HG03039 (cell line): ENCODE results near the gene ASXL3.

Source experiments
- ATAC-seq: cut with Tn5 transposase; IDR thresholded peaks from one replicate; pipeline ENCODE4 v1.9.1; 2021; ENCODE audit warnings: mild to moderate bottlenecking, moderate library complexity; ENCODE audit not compliant: unreplicated experiment

ASXL3 gene

DNA sequence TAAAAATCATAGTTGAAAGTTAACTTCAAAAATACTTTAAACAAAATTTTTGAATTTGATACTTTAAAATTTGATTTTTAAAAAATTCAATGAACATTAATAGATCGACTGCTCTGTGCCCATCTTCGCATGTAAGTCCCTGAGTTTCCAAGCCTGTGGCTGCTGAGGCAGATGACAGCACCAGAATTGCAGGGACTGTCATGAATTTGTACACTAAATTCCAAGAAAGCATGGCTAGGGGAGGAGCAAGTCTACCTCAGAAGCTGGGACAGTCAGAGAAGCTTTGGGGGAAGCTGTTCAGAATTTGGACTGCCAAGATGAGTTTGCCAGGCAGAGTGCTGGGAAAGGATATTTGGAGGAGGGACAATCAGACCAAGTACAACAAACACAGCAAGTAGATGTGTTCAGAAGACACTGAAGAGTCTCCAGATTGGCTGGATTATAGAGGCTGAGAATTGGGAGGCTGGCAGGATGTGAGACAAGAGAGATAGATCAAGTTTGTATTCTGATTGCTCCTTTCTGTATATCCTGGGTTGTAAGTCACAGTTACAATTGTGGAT, 79.0 kb downstream of the ASXL3 start:
- ATAC-seq, result no peak

GRCh38 chr18:33660696-33661310, 82.8 kb downstream of the ASXL3 start:
- no peak for ATAC-seq

- no peak for ATAC-seq
These were observed 86.3 kb downstream of the ASXL3 start for GRCh38 chr18:33664241-33664874.

GRCh38 chr18:33665187-33665586, 87.2 kb downstream of the ASXL3 start:
- ATAC-seq, result no peak

DNA sequence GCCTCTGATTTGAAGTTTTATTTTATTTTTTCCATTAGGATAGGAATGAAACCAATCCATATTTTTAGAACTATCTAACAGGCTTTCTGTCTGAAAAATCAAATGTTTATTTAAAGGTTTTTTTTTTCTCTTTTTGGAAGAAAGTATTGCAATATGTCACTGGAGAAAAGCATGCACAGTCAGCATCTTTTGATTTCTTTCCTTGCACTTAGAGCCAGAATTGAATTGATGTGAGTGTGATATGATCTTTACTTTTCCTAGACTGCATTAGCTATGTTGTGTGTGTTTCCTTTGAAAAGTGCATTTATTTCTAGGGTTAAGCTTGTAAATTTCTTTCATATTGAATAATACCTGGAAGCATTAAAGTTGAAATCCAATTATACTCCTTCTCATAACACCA, 87.6 kb downstream of the ASXL3 start:
- no peak for ATAC-seq

DNA sequence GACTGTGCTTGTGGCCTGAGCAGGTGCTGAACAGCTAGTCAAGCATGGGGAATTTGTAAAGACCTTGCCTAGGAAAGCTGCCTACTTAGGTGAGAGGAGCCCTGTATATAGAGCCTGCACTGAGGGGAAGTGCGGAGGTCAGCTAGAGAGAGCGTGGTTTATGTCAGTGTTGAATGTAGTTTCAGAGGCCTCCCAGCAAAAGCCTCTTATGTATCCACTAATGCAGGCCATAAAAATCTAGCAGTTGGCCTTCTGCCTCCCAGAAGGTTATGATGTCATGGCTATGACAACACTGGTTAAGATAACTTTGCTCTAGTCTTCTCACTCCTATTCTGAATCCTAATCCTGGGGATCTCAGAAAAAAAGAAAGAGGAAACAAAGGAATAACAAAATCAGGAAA, 88.9 kb downstream of the ASXL3 start:
- ATAC-seq, result no peak

DNA sequence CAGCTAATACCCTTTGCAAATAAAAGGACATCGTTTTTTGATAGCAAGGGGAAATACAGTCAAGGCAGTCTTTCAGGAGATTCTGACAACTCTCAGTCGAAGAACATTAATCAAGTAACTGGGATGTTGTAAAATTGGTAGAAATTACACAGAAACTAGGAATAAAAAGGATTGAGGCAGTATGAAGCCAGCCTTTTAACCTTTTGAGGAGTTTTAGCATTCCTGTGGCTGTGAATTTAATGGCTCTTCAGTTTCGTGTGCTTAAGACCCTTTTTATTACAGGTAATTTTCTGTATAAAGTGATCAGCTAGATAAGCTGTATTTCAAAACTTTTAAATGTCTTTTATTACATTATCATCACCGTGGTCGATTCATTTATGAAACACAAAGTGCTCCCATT, 91.6 kb downstream of the ASXL3 start:
- ATAC-seq, result no peak

- no peak for ATAC-seq
These were observed 92.0 kb downstream of the ASXL3 start for GRCh38 chr18:33670029-33670428.

DNA sequence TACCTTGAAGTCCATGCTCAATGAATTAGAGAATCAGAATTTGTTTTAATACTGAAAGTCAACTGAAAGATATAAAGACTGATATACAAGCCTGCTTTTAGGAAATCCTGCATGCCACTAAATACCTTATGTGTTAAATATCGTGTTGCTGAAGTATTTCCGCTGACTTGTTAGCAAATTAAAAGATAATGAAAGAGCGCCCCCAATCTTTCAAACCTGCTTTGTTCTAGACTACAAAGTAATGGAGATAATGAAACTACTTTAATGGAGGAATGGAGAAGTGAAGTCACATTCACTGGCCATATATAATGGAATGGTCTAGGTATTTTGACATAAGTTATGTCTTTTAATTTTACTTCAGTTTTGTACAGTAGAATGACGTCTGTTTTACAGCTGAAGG, 95.7 kb downstream of the ASXL3 start:
- ATAC-seq, result no peak

- ATAC-seq, result no peak
These were observed 98.6 kb downstream of the ASXL3 start for GRCh38 chr18:33676593-33676992.

- no peak for ATAC-seq
These were observed 99.9 kb downstream of the ASXL3 start for GRCh38 chr18:33677891-33678290.

- ATAC-seq, result no peak
These were observed 104.4 kb downstream of the ASXL3 start for GRCh38 chr18:33682436-33682835.

DNA sequence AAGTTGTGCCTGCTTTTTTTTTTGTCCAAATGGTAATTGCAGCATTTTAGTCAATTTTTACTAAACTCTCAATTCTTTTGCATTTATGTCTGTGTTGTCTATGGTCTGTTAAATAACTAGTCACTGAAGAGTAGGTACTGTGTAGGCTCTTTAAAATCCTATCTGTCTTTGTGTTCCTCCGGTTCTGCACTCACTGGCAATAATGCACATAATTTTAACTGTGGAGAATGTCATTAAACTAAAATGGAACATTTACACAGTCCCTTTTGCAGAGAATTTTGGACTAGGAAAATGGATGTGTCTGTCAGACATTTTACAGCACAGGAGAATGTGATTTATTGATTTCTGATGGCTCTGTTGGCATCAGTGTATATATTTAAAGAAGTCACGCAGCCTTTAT, 116.6 kb downstream of the ASXL3 start:
- ATAC-seq, result no peak

DNA sequence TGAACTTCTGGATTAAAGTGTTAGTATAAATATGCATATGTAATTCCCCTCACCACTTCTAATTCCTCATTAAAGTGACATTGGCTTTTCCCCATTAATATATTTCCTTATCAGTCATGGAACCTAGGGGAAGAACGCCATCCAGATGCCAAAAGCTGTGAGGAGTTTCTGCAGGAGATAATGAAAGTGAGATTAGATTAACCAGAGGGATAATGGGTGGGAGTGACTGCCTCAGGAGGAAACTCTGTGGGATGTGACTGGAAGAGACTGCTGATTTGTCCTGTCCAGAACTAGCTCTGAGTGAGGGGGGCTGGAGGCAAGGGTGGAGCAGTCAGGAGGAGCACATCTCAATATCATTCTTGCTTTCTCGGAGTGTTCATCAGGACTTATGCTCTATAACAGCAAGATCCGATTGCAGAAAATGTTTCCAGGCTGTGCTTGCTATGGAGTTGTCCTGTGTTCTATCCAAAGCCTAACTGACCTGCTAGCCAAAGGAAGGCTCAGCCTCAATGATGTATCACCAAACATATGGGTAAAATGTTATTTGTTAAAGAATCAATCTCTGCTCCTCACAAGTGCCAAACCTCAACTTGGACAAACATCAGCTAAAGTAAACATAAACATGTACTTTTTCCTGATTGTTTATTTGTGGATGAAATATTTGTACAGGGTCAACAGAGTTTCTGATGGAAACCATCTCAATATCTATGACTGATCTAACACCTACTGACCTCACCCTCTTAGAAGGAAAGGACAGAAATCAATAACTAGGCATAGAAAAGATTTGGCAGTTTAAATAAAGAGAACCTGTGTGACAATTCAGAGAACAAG, 118.5 kb downstream of the ASXL3 start:
- ATAC-seq, result no peak

GRCh38 chr18:33697498-33697897, 119.5 kb downstream of the ASXL3 start:
- no peak for ATAC-seq

DNA sequence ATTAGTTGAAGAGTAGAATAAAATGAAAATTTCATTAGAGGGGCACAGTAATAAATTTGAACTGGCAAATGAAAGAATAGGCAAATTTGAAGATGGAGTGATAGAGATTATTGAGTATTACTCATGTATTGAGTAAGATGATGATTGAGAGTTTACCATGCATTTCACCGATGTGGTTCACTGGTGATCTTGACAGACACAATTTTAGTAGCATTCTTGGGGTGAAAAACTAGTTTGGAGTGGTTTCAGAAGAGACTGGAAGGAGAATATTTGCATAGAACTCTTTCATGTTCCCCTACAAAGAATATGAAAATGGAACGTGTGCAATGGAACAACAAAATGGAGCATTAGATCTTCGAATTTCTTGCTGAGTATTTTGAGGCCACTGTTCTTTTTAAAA, 121.4 kb downstream of the ASXL3 start:
- ATAC-seq, result no peak

DNA sequence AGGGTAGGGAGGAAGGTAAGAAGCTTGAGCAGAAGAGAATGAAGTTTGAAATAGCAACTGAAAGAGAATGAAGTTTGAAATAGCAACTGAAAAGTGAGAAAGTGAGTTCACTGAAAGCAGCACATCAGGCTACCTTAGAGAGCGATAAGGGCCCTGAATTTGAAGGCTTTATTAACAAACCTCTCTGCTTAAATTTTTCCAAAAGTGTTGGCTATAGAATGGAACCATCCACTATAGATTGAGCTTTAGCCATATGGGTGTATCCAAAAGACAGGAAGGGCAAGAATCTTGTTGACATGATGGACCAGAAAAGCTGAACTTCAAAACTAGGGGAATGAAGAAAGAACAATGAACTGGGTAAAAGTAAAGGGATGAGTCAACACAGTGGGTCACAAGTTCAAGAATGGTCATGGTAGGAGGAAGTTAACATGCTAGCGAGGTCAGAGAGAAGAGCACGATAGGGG, 122.5 kb downstream of the ASXL3 start:
- peak; percentile 91 for ATAC-seq

- ATAC-seq, result no peak
These were observed 124.6 kb downstream of the ASXL3 start for GRCh38 chr18:33702625-33703024.

DNA sequence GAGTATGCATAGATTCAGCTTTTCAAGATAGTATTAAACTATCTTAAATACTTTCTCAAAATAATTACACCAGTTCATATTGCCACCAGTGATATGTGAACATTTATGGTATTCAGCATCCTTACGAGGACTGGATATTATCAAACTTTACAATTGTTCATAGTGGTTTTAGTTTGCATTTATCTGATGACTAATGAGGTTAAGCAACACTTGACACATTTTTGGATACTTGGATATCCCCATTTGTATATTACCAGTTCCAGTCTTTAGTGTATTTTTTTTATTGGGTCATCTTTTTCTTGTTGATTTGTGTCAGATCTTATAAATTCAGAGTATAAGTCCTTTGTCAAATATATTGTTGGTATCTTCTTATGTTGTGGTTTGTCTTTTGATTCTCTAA, 128.4 kb downstream of the ASXL3 start:
- no peak for ATAC-seq

DNA sequence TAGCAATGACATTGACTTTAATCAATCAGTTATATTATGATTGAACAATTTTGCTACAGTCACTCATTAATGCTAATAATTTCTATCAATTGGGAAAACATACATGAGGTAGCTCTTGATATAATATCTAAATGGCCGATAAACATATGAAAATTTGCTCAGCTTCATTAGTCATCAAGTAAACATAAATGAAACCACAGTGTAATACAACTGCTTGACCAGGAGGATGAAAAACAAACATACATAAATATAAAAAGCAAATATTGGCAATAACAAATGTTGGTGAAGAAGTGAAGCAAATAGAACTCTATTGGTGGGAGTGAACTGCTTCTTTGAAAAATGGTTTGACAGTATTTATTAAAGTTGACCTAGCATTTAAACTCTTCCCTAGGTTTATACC, 130.9 kb downstream of the ASXL3 start:
- no peak for ATAC-seq

DNA sequence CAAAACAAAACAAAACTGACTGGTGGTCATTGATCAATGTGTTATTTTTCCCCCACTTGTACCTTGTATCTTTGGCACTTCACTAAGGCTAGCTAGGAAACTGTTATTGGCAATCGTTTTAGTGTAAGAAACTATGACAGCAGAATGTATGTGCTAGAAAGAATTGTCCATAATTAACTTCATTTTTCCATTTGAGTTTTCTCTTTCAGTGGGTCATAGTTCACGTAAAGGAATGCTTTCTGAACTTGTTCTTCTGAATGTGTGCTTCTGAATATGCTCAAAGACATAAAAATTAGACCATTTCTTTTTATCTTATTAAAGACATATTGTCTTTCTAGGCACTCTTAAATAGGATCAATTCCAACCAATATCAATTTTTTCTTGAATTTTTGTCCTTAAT, 132.2 kb downstream of the ASXL3 start:
- no peak for ATAC-seq

DNA sequence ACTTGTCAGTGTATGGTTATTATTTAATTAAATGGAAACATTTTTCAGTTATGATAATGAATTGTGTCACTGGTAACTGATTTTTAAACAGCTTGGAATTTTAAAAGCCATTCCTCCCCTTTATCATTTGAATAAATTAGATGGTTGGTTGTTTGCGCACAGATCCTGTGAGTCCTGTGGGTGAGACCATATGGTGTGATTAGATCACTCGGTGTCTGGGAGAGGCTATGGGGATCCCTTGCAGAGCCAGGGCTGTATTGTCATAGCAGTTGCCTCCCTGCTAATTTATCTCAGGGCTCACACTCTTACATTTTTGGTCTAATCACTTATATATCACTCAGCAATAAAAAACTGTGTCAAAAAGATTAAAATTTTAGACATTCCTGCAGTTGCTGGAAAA, 133.5 kb downstream of the ASXL3 start:
- no peak for ATAC-seq
